CD8-positive, alpha-beta memory T cell (primary cell): ENCODE data around the gene TMED3. TPM values are rescaled to one million over a fixed set of nuclear protein-coding genes. Genes with fewer than 3 reads are reported as not detected.

ENCODE experiments used
- CTCF ChIA-PET: fragments of 350-600 bp; sonication (Branson Sonifier 250); formaldehyde crosslinking; loops from one replicate; lab custom pipeline; 2021; ENCODE audit warnings: antibody characterized with exemption; lab: Charles Lee
- POLR2A ChIA-PET: fragments of 350-600 bp; sonication (Branson Sonifier 250); formaldehyde crosslinking; loops from one replicate; lab custom pipeline; 2021; ENCODE audit warnings: antibody characterized with exemption; lab: Charles Lee
- DNase-seq, 5 donors: peaks; one replicate each; pipeline versions ENCODE4 v3.0.0 to v3.0.0-alpha.2; 2020 to 2022; ENCODE audit warnings: mixed read lengths in 1 of 5
- H3K27ac ChIP-seq: one replicate; pipeline ENCODE4 v1.7.0; 2013; ENCODE audit warnings: low read depth, mild to moderate bottlenecking, low read length, moderate library complexity
- H3K27me3 ChIP-seq: 2 replicates; pipeline ENCODE4 v1.7.0; 2013; ENCODE audit warnings: low read length, mild to moderate bottlenecking; ENCODE audit not compliant: insufficient read depth, poor library complexity, severe bottlenecking
- H3K36me3 ChIP-seq: 2 replicates; pipeline ENCODE4 v1.7.0; 2013; ENCODE audit warnings: mild to moderate bottlenecking, low read length, moderate library complexity; ENCODE audit not compliant: insufficient read depth
- H3K4me1 ChIP-seq: 2 replicates; pipeline ENCODE4 v1.7.0; 2013; ENCODE audit warnings: mild to moderate bottlenecking, low read length, moderate library complexity; ENCODE audit not compliant: insufficient read depth
- H3K4me3 ChIP-seq: 2 replicates; pipeline ENCODE4 v1.7.0; 2013; ENCODE audit warnings: mild to moderate bottlenecking, low read length
- H3K9me3 ChIP-seq: 2 replicates; pipeline ENCODE4 v1.7.0; 2013; ENCODE audit warnings: mild to moderate bottlenecking, low read length
- H3K27ac Mint-ChIP-seq, 8 donors: one replicate each; pipeline ENCODE4 v1.8.0; 2020 to 2021; ENCODE audit warnings: mixed read lengths in 8 of 8, mild to moderate bottlenecking in 6 of 8, inconsistent platforms in 3 of 8, moderate library complexity in 3 of 8
- H3K27me3 Mint-ChIP-seq, 2 donors: one replicate each; pipeline ENCODE4 v1.8.0; 2020 to 2021; ENCODE audit warnings: mixed read lengths in 2 of 2, mild to moderate bottlenecking in 1 of 2, moderate library complexity in 1 of 2
- H3K36me3 Mint-ChIP-seq, 3 donors: one replicate each; pipeline ENCODE4 v1.8.0; 2020 to 2021; ENCODE audit warnings: mixed read lengths in 3 of 3, inconsistent platforms in 1 of 3, mild to moderate bottlenecking in 1 of 3
- H3K4me1 Mint-ChIP-seq, 3 donors: one replicate each; pipeline ENCODE4 v1.8.0; 2020 to 2021; ENCODE audit warnings: mixed read lengths in 3 of 3, inconsistent platforms in 1 of 3, mild to moderate bottlenecking in 1 of 3
- H3K4me3 Mint-ChIP-seq, 7 donors: one replicate each; pipeline ENCODE4 v1.8.0; 2020 to 2021; ENCODE audit warnings: mixed read lengths in 7 of 7, mild to moderate bottlenecking in 6 of 7, moderate library complexity in 4 of 7, inconsistent platforms in 2 of 7
- H3K9me3 Mint-ChIP-seq, 5 donors: one replicate each; pipeline ENCODE4 v1.8.0; 2020 to 2022; ENCODE audit warnings: mixed read lengths in 5 of 5, mild to moderate bottlenecking in 3 of 5, moderate library complexity in 2 of 5, inconsistent platforms in 1 of 5
- polyA plus RNA-seq: library from polyadenylated mRNA; unstranded; fragments of 300-500 nt; fragmentation: Illumina TruSeq; gene quantifications from one replicate; pipeline ENCODE4 v1.2.3, GENCODE V29; 2021
- total RNA-seq, 2 experiments: library from RNA; stranded (reverse); gene quantifications; one replicate each; pipeline ENCODE4 v1.2.3, GENCODE V29; 2021

Gene TMED3
- total and polyA plus RNA-seq, 3 experiments from 2014 or later: 46.9 to 53.5 (median 53.2) TPM

DNA sequence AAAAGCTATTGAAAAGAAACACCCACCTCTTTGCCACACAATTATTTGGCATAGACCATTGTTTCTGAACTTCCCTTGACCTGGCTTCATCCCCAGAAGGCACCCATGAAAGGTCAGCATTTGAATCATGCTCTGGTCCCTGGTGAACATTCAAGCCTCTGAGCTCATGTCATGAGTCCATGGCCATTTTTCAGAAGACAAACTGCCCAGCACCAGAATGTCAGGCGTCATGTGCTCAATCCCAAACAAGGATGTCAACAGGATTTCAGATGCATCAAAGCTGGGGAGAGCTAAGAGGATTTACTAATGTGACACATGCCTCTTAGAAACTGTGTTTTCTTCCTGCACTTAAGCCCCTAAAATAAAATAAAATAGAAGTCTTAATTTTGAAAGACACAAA, 41.3 kb downstream of the TMED3 start:
- H3K27ac Mint-ChIP-seq: no peak overlapping the region
- peaks cover 0 to 12% (median 3%) of the 10 kb centered on the region in 3 donors for H3K36me3 Mint-ChIP-seq
- no peaks in the 10 kb centered on the region for H3K9me3 Mint-ChIP-seq
- POLR2A ChIA-PET: no interaction called here
- no peaks in the 10 kb centered on the region for H3K36me3 ChIP-seq
- no peaks in the 10 kb centered on the region for H3K4me1 ChIP-seq
- CTCF ChIA-PET: no interaction called here
- no peaks in the 10 kb centered on the region for H3K9me3 ChIP-seq
- DNase-seq: no peak
- no peak overlapping the region for H3K4me3 ChIP-seq
- H3K27me3 ChIP-seq: no peaks in the 10 kb centered on the region
- no peaks in the 10 kb centered on the region for H3K27me3 Mint-ChIP-seq
- no peak overlapping the region for H3K4me3 Mint-ChIP-seq
- H3K27ac ChIP-seq: no peak overlapping the region
- H3K4me1 Mint-ChIP-seq: no peaks in the 10 kb centered on the region

DNA sequence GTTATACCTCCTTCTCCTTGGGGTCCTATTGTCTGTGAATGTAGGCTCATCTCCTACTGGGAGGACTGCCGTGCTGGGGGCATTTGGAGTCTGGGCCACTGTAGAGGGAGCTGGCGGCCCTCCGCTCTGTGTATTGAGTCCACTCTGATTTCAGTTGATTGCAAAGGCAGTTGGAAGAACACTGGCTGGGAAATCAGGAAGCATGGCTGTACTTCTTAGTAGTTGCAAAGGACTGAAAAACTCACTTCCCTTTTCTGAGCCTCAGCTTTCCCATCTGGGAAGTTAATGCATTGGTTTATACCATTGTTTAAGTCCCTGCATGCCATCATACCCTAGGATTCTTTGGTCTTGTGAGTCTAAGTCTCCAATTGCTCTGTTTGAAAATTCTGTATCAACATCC, 46.7 kb downstream of the TMED3 start:
- H3K4me3 ChIP-seq: no peak overlapping the region
- CTCF ChIA-PET: no interaction called here

DNA sequence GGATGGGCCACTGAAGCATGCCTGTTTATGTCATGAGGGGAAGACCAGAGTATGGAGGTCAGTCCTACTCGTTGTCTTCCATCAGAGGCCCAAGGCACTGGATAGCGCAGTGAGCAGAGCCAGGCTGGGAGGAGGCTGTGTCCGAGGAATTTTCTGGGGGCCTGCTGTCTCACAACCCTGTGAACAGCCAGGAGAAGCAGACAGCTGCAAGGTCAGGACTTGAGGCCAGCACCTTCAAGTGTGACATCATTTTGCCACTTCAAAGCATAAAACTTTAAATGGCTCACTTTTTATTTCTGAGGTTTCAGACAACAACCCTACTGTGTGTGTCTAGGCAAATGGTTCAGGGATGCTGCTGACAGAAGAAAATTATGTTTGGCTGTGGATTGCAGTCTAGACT, 47.2 kb downstream of the TMED3 start:
- DNase-seq: no peak
- Histone ChIP-seq H3K4me3 (no peak overlapping the region), H3K27me3 (no peaks in the 10 kb centered on the region), H3K36me3 (no peaks in the 10 kb centered on the region), H3K27ac (no peak overlapping the region), H3K4me1 (no peaks in the 10 kb centered on the region), H3K9me3 (no peaks in the 10 kb centered on the region)
- Mint-ChIP-seq H3K4me3 (no peak overlapping the region), H3K27me3 (no peaks in the 10 kb centered on the region), H3K27ac (peak overlapping the region in 1 of 8 donors; percentile 59), H3K4me1 (no peaks in the 10 kb centered on the region), H3K36me3 (peaks cover 2 to 8% (median 3%) of the 10 kb centered on the region in 3 donors), H3K9me3 (no peaks in the 10 kb centered on the region)
- ChIA-PET POLR2A (no interaction called here), CTCF (no interaction called here)

More for the DNA sequence above, 46.7 kb downstream of the TMED3 start:
- Histone ChIP-seq H3K36me3 (no peaks in the 10 kb centered on the region), H3K4me1 (no peaks in the 10 kb centered on the region), H3K9me3 (no peaks in the 10 kb centered on the region), H3K27me3 (no peaks in the 10 kb centered on the region), H3K27ac (no peak overlapping the region)
- Mint-ChIP-seq H3K27me3 (no peaks in the 10 kb centered on the region), H3K9me3 (no peaks in the 10 kb centered on the region), H3K36me3 (peaks cover 2 to 8% (median 3%) of the 10 kb centered on the region in 3 donors), H3K4me3 (no peak overlapping the region), H3K4me1 (no peaks in the 10 kb centered on the region), H3K27ac (peak overlapping the region in 1 of 8 donors; percentile 59)
- POLR2A ChIA-PET: no interaction called here
- no peak for DNase-seq

DNA sequence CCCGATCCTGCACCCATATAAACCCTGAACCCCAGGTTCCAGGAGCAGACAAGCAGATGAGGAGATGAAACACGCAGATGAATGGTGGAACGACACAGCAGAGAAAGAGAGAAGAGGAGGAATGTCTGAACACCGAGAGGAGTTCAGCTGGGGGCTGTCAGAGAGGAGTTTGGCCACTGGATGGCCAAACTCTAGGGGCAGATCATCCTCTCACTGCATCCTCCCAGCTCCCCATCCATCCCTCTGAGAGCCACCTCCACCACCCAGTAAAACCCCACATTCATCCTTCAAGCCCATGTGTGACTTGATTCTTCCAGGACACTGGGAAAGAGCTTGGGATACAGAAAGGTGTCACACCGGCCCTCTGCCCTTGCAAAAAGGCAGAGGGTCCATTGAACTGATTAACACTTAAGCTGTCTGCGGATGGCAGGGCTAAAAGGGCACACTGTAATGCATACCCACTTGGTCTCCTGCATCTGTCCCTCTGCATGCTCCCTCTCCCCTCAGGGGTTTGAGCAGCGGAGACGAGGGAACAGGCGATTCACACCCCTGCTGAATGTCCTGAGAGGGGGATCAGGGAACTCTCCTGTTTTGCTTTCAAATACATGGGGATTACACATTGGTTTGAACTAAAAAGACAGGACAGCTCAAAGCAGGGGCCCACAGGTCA, 53.8 kb downstream of the TMED3 start:
- H3K9me3 ChIP-seq: no peaks in the 10 kb centered on the region
- H3K27me3 Mint-ChIP-seq: no peaks in the 10 kb centered on the region
- POLR2A ChIA-PET: no interaction called here
- H3K4me1 Mint-ChIP-seq: no peaks in the 10 kb centered on the region
- no peaks in the 10 kb centered on the region for H3K36me3 ChIP-seq
- CTCF ChIA-PET: interaction anchor here (1.2 kb wide), 2 partner anchors 16 to 628 kb away, joined by 3 read pairs; no protein-coding TSS in a partner anchor
- H3K4me3 ChIP-seq: no peak overlapping the region
- no peak for DNase-seq
- H3K27ac ChIP-seq: no peak overlapping the region
- no peaks in the 10 kb centered on the region for H3K4me1 ChIP-seq
- H3K4me3 Mint-ChIP-seq: no peak overlapping the region
- no peaks in the 10 kb centered on the region for H3K9me3 Mint-ChIP-seq
- H3K36me3 Mint-ChIP-seq: peaks cover 0 to 4% (median 0%) of the 10 kb centered on the region in 3 donors
- no peaks in the 10 kb centered on the region for H3K27me3 ChIP-seq
- no peak overlapping the region for H3K27ac Mint-ChIP-seq

DNA sequence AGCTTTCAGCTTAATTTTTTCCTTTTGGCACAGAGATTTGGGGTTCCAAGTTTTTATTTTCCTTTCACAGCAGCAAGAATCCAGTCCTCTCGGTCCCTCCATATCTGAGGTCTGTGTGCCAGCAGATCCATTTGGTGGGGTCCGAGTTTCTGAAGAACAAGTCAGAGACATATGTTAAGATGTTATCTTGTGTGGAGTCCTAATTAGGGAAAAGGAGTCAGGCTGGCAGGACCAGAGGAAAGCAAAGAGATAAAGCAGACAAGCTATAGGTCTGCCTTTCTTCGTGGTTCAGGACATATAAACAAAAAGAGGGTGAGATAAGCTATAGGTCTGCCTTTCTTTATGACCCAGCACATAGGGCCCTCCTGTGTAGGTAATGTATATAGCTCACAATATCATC, 54.9 kb downstream of the TMED3 start:
- no peak overlapping the region for H3K4me3 ChIP-seq
- H3K4me1 ChIP-seq: no peaks in the 10 kb centered on the region
- DNase-seq: no peak
- no peaks in the 10 kb centered on the region for H3K4me1 Mint-ChIP-seq
- no peak overlapping the region for H3K27ac ChIP-seq
- H3K9me3 ChIP-seq: no peaks in the 10 kb centered on the region
- peak overlapping the region in 1 of 8 donors; percentile 40 for H3K27ac Mint-ChIP-seq
- H3K36me3 ChIP-seq: no peaks in the 10 kb centered on the region
- CTCF ChIA-PET: interaction anchor here (1.0 to 1.3 kb wide), 3 partner anchors 15 to 627 kb away, joined by 3 to 5 read pairs (median 4); no protein-coding TSS in a partner anchor
- no peaks in the 10 kb centered on the region for H3K27me3 ChIP-seq
- H3K4me3 Mint-ChIP-seq: no peak overlapping the region
- H3K27me3 Mint-ChIP-seq: no peaks in the 10 kb centered on the region
- POLR2A ChIA-PET: no interaction called here
- H3K36me3 Mint-ChIP-seq: no peaks in the 10 kb centered on the region
- no peaks in the 10 kb centered on the region for H3K9me3 Mint-ChIP-seq

DNA sequence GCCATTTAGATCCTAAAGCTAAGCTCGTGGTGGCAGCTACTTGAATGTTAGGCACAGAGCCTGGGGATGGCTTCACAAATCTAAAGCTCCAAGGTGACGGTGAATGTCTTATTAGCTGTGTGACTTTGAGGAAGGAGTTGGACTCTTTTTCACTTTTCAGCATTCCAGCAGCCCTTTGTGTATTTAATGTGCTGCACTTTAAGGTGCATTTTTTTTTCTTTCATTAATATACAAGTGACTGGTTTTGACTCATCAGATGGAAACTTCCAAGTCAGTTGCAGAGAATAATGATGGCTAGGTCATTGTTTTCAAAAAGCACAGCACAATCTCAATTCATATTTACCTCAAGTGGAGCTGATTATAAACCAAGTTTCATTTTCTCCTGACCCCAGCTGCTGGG, 55.8 kb downstream of the TMED3 start:
- Mint-ChIP-seq H3K4me3 (no peak overlapping the region), H3K27me3 (no peaks in the 10 kb centered on the region), H3K4me1 (no peaks in the 10 kb centered on the region), H3K27ac (no peak overlapping the region), H3K9me3 (no peaks in the 10 kb centered on the region), H3K36me3 (no peaks in the 10 kb centered on the region)
- Histone ChIP-seq H3K4me3 (no peak overlapping the region), H3K27me3 (no peaks in the 10 kb centered on the region), H3K9me3 (no peaks in the 10 kb centered on the region), H3K36me3 (no peaks in the 10 kb centered on the region), H3K27ac (no peak overlapping the region), H3K4me1 (no peaks in the 10 kb centered on the region)
- no peak for DNase-seq
- ChIA-PET POLR2A (no interaction called here), CTCF (interaction anchor here (1.0 to 1.3 kb wide), 2 partner anchors 14 to 15 kb away, joined by 4 to 5 read pairs; no protein-coding TSS in a partner anchor)

DNA sequence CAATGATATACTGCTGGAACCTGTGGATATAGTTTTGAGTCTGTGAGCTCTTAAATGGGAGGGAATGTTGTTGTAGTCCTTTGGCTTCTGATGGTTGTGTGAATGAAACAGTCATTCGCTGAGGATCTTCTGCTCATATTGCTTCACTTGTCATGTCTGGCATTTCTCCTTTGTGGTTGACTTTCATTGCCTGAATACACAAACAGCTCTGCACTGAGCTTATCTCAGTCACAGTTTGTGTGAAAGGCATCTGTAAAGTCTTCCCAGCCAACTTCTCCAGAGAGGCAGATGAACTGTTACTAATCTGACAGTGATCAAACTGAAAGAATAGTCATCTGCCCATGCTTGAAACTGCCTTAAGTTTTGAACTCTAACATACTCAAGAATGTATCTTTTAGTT, 59.8 kb downstream of the TMED3 start:
- Histone ChIP-seq H3K9me3 (no peaks in the 10 kb centered on the region), H3K27me3 (no peaks in the 10 kb centered on the region), H3K4me3 (no peak overlapping the region), H3K27ac (no peak overlapping the region), H3K4me1 (no peaks in the 10 kb centered on the region), H3K36me3 (no peaks in the 10 kb centered on the region)
- ChIA-PET POLR2A (no interaction called here), CTCF (interaction anchor here (3.7 kb wide), 1 partner anchor 10 kb away, joined by 19 read pairs; no protein-coding TSS in a partner anchor)
- no peak overlapping the region for H3K27ac Mint-ChIP-seq
- H3K4me1 Mint-ChIP-seq: no peaks in the 10 kb centered on the region
- no peaks in the 10 kb centered on the region for H3K9me3 Mint-ChIP-seq
- H3K4me3 Mint-ChIP-seq: no peak overlapping the region
- no peak for DNase-seq
- no peaks in the 10 kb centered on the region for H3K36me3 Mint-ChIP-seq
- H3K27me3 Mint-ChIP-seq: no peaks in the 10 kb centered on the region

DNA sequence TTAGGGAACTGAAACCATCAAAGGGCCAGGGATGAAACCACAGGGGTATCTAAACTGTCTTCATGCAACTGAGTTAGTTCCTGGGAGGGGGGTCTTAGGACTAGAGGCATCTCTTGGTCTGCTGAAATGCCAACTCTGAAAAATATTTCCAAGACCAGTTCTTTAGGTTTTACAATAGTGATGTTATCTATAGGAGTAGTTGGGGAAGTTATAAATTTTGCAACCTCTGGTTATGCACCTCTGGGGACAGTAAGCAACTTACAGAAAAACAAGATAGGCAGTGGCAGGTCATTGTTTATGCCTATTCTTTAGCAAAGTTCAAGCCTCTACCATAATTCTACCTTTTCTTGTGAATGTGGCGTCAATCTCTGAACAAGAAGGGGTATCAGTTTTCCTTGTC, 60.7 kb downstream of the TMED3 start:
- no peaks in the 10 kb centered on the region for H3K4me1 Mint-ChIP-seq
- Histone ChIP-seq H3K36me3 (no peaks in the 10 kb centered on the region), H3K4me1 (no peaks in the 10 kb centered on the region), H3K27ac (no peak overlapping the region), H3K27me3 (no peaks in the 10 kb centered on the region), H3K4me3 (no peak overlapping the region), H3K9me3 (no peaks in the 10 kb centered on the region)
- no peaks in the 10 kb centered on the region for H3K27me3 Mint-ChIP-seq
- no peak overlapping the region for H3K27ac Mint-ChIP-seq
- H3K36me3 Mint-ChIP-seq: no peaks in the 10 kb centered on the region
- ChIA-PET POLR2A (no interaction called here), CTCF (no interaction called here)
- DNase-seq: no peak
- H3K4me3 Mint-ChIP-seq: no peak overlapping the region
- no peaks in the 10 kb centered on the region for H3K9me3 Mint-ChIP-seq
